HFFc6 (cell line): ENCODE data around the gene CAPN14. TPM values are rescaled to one million over a fixed set of nuclear protein-coding genes. Genes with fewer than 3 reads are reported as not detected.
"Not testable (repeated sequence)": the region's sequence is repeated elsewhere in the genome, so short reads cannot be mapped to it uniquely, and the experiment has no call there.

Experiments used
- DNase-seq: peaks from one replicate; pipeline ENCODE4 v3.0.0-alpha.2; 2018
- H3K27ac Mint-ChIP-seq: 2 replicates; pipeline ENCODE4 v1.8.0; 2020; ENCODE audit warnings: mild to moderate bottlenecking, mixed read lengths
- H3K27me3 Mint-ChIP-seq: 2 replicates; pipeline ENCODE4 v1.8.0; 2021; ENCODE audit warnings: mild to moderate bottlenecking, moderate library complexity, mixed read lengths; ENCODE audit not compliant: insufficient read depth
- H3K36me3 Mint-ChIP-seq: 2 replicates; pipeline ENCODE4 v1.8.0; 2021; ENCODE audit warnings: low read depth, mixed read lengths
- H3K4me1 Mint-ChIP-seq: 2 replicates; pipeline ENCODE4 v1.8.0; 2020; ENCODE audit warnings: low read depth, mixed read lengths
- H3K4me3 Mint-ChIP-seq: 2 replicates; pipeline ENCODE4 v1.8.0; 2020; ENCODE audit warnings: mild to moderate bottlenecking, moderate library complexity, mixed read lengths
- H3K9me3 Mint-ChIP-seq: 2 replicates; pipeline ENCODE4 v1.8.0; 2020; ENCODE audit warnings: mild to moderate bottlenecking, mixed read lengths
- total RNA-seq, 6 experiments: library from RNA; stranded (reverse); fragmentation: NEBNext Ultra II Directional; extraction: Animal tissue kit (Norgen Biotek cat#: 25700); gene quantifications; 2 replicates in 1 of 6; 3 replicates in 5 of 6; pipeline ENCODE4 v1.2.3, GENCODE V29; 2021
- TF ChIP-seq, protein P1 (sequence below): fragments of 200-600 bp; sonication (generic); IDR thresholded peaks from 2 replicates; pipeline ENCODE4 v1.5.0; 2021; ENCODE audit warnings: antibody characterized with exemption, mild to moderate bottlenecking

CAPN14 gene
- total RNA-seq, 6 experiments from 2014 or later = 0.06 to 0.14 (median 0.07) TPM

GRCh38 chr2:31187166-31187565 lies 30.1 kb downstream of the CAPN14 start:
- TF ChIP-seq, protein P1, sequence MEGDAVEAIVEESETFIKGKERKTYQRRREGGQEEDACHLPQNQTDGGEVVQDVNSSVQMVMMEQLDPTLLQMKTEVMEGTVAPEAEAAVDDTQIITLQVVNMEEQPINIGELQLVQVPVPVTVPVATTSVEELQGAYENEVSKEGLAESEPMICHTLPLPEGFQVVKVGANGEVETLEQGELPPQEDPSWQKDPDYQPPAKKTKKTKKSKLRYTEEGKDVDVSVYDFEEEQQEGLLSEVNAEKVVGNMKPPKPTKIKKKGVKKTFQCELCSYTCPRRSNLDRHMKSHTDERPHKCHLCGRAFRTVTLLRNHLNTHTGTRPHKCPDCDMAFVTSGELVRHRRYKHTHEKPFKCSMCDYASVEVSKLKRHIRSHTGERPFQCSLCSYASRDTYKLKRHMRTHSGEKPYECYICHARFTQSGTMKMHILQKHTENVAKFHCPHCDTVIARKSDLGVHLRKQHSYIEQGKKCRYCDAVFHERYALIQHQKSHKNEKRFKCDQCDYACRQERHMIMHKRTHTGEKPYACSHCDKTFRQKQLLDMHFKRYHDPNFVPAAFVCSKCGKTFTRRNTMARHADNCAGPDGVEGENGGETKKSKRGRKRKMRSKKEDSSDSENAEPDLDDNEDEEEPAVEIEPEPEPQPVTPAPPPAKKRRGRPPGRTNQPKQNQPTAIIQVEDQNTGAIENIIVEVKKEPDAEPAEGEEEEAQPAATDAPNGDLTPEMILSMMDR = no peak
- Mint-ChIP-seq H3K27me3 (peaks cover 16% of the 10 kb centered on the region), H3K27ac (no peak overlapping the region), H3K4me3 (no peak overlapping the region), H3K36me3 (no peaks in the 10 kb centered on the region), H3K4me1 (no peaks in the 10 kb centered on the region), H3K9me3 (no peaks in the 10 kb centered on the region)
- no peak for DNase-seq

DNA sequence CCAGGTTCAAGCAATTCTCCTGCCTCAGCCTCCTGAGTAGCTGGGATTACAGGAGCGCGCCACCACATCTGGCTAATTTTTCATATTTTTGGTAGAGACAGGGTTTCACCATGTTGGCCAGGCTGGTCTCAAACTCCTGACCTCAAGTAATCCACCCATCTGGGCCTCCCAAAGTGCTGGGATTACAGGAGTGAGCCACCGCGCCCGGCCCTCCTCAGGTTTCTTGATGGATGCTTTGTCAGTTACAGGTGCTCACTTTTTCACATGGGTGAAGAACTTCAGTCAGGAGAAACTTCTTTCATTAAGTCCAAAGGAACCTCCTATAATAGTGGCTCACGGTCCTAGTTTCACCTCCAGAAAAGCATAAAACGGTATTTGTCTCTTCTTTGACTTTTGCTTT lies 33.3 kb downstream of the CAPN14 start:
- H3K27me3 Mint-ChIP-seq, H3K36me3 Mint-ChIP-seq, H3K4me3 Mint-ChIP-seq, H3K27ac Mint-ChIP-seq, H3K4me1 Mint-ChIP-seq, DNase-seq, H3K9me3 Mint-ChIP-seq: not testable (repeated sequence)

DNA sequence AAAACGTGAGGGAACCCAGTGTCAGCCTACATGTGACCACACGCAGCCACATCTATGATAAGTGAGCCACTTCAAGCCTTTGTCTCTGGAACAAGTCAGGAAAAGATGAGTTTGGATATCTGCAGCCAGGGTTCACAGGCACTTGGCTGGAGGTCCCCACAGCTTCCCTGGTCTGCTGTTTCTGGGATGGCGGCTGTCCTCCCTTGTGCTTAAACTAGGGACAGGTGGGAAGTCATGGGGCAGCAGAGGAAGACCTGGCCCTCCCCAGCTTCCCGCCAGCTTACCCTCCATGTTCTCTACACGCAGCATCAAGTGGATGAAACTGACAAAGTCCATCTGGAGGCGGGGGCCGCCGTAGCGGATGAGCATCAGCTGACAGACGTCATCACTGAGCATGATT lies 40.6 kb downstream of the CAPN14 start:
- no peak overlapping the region for H3K4me3 Mint-ChIP-seq
- H3K27ac Mint-ChIP-seq = no peak overlapping the region
- H3K36me3 Mint-ChIP-seq = no peaks in the 10 kb centered on the region
- no peaks in the 10 kb centered on the region for H3K9me3 Mint-ChIP-seq
- H3K4me1 Mint-ChIP-seq = no peaks in the 10 kb centered on the region
- TF ChIP-seq, protein P1 = no peak
- no peak for DNase-seq
- H3K27me3 Mint-ChIP-seq = peaks cover 14% of the 10 kb centered on the region

DNA sequence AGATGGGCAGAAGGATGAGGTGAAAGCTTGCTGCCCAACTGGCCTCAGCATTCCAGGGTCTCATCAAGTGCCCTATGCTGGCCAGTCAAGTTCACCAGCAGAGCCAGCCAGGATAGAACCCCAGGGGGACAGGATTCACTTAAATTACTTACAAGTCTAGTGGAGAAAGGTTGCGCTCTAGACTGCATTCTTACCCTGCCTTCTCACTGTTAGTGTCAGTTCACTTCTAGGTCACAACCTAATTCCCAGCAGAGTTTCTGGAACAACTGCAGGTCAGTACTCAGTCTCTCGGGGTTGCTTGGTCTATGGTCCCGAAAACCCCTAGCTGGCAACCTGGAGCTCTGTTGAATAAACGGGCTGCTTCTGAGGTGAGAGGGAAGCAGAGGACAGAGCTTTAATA lies 46.2 kb downstream of the CAPN14 start:
- Mint-ChIP-seq H3K27me3 (peaks cover 19% of the 10 kb centered on the region), H3K9me3 (no peaks in the 10 kb centered on the region), H3K36me3 (no peaks in the 10 kb centered on the region), H3K27ac (no peak overlapping the region), H3K4me1 (no peaks in the 10 kb centered on the region), H3K4me3 (no peak overlapping the region)
- TF ChIP-seq, protein P1 = no peak
- no peak for DNase-seq

GRCh38 chr2:31170071-31170698 lies 47.1 kb downstream of the CAPN14 start:
- TF ChIP-seq, protein P1 = peak; percentile 94
- no peak overlapping the region for H3K4me3 Mint-ChIP-seq
- H3K27me3 Mint-ChIP-seq = peaks cover 17% of the 10 kb centered on the region
- no peaks in the 10 kb centered on the region for H3K36me3 Mint-ChIP-seq
- DNase-seq = peak; percentile 64
- no peak overlapping the region for H3K27ac Mint-ChIP-seq
- H3K9me3 Mint-ChIP-seq = no peaks in the 10 kb centered on the region
- H3K4me1 Mint-ChIP-seq = no peaks in the 10 kb centered on the region

DNA sequence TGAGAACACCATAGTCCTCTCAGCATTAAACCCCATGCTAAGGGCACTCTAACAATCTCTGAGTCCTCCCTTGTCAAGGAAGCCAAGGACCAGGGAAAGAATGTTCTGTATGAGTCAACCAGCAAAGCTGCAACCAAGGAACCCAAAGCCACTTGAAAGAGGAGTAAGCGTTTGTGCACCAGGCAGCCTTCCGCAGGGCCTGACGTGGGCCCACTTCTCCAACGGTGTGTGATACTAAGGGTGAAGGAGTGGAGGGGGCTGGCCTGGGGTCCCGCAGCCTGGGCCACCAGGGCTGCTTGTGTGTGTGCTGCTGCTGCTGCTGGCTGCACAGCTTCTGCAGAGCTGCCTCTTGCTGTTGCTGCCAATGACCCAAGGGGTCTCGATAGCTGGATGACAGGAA lies 49.0 kb downstream of the CAPN14 start:
- Mint-ChIP-seq H3K9me3 (no peaks in the 10 kb centered on the region), H3K4me3 (no peak overlapping the region), H3K27ac (no peak overlapping the region), H3K36me3 (no peaks in the 10 kb centered on the region), H3K27me3 (peaks cover 17% of the 10 kb centered on the region), H3K4me1 (no peaks in the 10 kb centered on the region)
- TF ChIP-seq, protein P1 = no peak
- peak; percentile 19 for DNase-seq
